Effector memory CD4-positive, alpha-beta T cell (primary cell): Measurements from ENCODE around the gene LGALS7.
A peak's percentile ranks its signal among the peaks of the same experiment; 100 is the strongest.

ENCODE experiments used
- DNase-seq, 3 donors: peaks; one replicate each; pipeline ENCODE4 v3.0.0-alpha.2; 2020
- H3K27ac ChIP-seq: 2 replicates; pipeline ENCODE4 v1.7.0; 2013; ENCODE audit warnings: mild to moderate bottlenecking, low read length, moderate library complexity; ENCODE audit not compliant: insufficient read depth, poor library complexity, severe bottlenecking
- H3K27me3 ChIP-seq: replicated peaks from 2 replicates; pipeline ENCODE4 v1.7.0; 2013; ENCODE audit warnings: mild to moderate bottlenecking, low read length; ENCODE audit not compliant: insufficient read depth, control insufficient read depth, poor library complexity, severe bottlenecking
- H3K36me3 ChIP-seq: 2 replicates; pipeline ENCODE4 v1.7.0; 2013; ENCODE audit warnings: mild to moderate bottlenecking, low read length, moderate library complexity; ENCODE audit not compliant: control insufficient read depth, insufficient read depth
- H3K4me1 ChIP-seq: 2 replicates; pipeline ENCODE4 v1.7.0; 2013; ENCODE audit warnings: low read length, mild to moderate bottlenecking; ENCODE audit not compliant: control insufficient read depth, insufficient read depth, poor library complexity, severe bottlenecking
- H3K4me3 ChIP-seq: 2 replicates; pipeline ENCODE4 v1.7.0; 2013; ENCODE audit warnings: low read length, low read depth, mild to moderate bottlenecking; ENCODE audit not compliant: insufficient read depth, poor library complexity, severe bottlenecking
- H3K9me3 ChIP-seq: 2 replicates; pipeline ENCODE4 v1.7.0; 2013; ENCODE audit warnings: mild to moderate bottlenecking, low read length, moderate library complexity; ENCODE audit not compliant: control insufficient read depth

The LGALS7 gene

GRCh38 chr19:38741670-38742069, 31.6 kb downstream of the LGALS7 start:
- Histone ChIP-seq H3K27me3 (no peaks in the 10 kb centered on the region), H3K4me3 (no peak overlapping the region), H3K36me3 (no peaks in the 10 kb centered on the region), H3K27ac (no peak overlapping the region), H3K9me3 (no peaks in the 10 kb centered on the region), H3K4me1 (peaks cover 11% of the 10 kb centered on the region)
- no peak for DNase-seq

GRCh38 chr19:38740932-38741331, 32.4 kb downstream of the LGALS7 start:
- Histone ChIP-seq H3K9me3 (no peaks in the 10 kb centered on the region), H3K27ac (no peak overlapping the region), H3K4me3 (no peak overlapping the region), H3K4me1 (peaks cover 16% of the 10 kb centered on the region), H3K36me3 (no peaks in the 10 kb centered on the region), H3K27me3 (no peaks in the 10 kb centered on the region)
- DNase-seq = no peak

GRCh38 chr19:38740257-38740592, 33.1 kb downstream of the LGALS7 start:
- no peaks in the 10 kb centered on the region for H3K36me3 ChIP-seq
- H3K9me3 ChIP-seq = no peaks in the 10 kb centered on the region
- H3K27me3 ChIP-seq = no peaks in the 10 kb centered on the region
- H3K4me3 ChIP-seq = no peak overlapping the region
- no peak overlapping the region for H3K27ac ChIP-seq
- H3K4me1 ChIP-seq = peaks cover 18% of the 10 kb centered on the region
- DNase-seq = no peak

- Histone ChIP-seq H3K9me3 (no peaks in the 10 kb centered on the region), H3K4me1 (peaks cover 24% of the 10 kb centered on the region), H3K36me3 (no peaks in the 10 kb centered on the region), H3K27ac (no peak overlapping the region), H3K4me3 (no peak overlapping the region), H3K27me3 (no peaks in the 10 kb centered on the region)
- no peak for DNase-seq
Observed at GRCh38 chr19:38739440-38740256, 33.7 kb downstream of the LGALS7 start.

- Histone ChIP-seq H3K27ac (no peak overlapping the region), H3K36me3 (no peaks in the 10 kb centered on the region), H3K9me3 (no peaks in the 10 kb centered on the region), H3K27me3 (no peaks in the 10 kb centered on the region), H3K4me1 (peaks cover 35% of the 10 kb centered on the region), H3K4me3 (no peak overlapping the region)
- no peak for DNase-seq
Observed at GRCh38 chr19:38737921-38738737, 35.2 kb downstream of the LGALS7 start.

GRCh38 chr19:38737281-38737865, 35.9 kb downstream of the LGALS7 start:
- H3K9me3 ChIP-seq = no peaks in the 10 kb centered on the region
- H3K4me1 ChIP-seq = peaks cover 35% of the 10 kb centered on the region
- H3K36me3 ChIP-seq = no peaks in the 10 kb centered on the region
- no peaks in the 10 kb centered on the region for H3K27me3 ChIP-seq
- H3K4me3 ChIP-seq = peak overlapping the region; percentile 40
- no peak overlapping the region for H3K27ac ChIP-seq
- DNase-seq = no peak

- Histone ChIP-seq H3K36me3 (no peaks in the 10 kb centered on the region), H3K27ac (no peak overlapping the region), H3K9me3 (no peaks in the 10 kb centered on the region), H3K27me3 (no peaks in the 10 kb centered on the region), H3K4me3 (peak overlapping the region; percentile 40), H3K4me1 (peaks cover 35% of the 10 kb centered on the region)
- peak; percentile 50 to 67 (median 63) for DNase-seq
Observed at GRCh38 chr19:38736413-38737280, 36.7 kb downstream of the LGALS7 start.

GRCh38 chr19:38736036-38736412, 37.3 kb downstream of the LGALS7 start:
- DNase-seq = peak; percentile 50 to 59 (median 58)
- peak overlapping the region; percentile 40 for H3K4me3 ChIP-seq
- no peaks in the 10 kb centered on the region for H3K9me3 ChIP-seq
- no peak overlapping the region for H3K27ac ChIP-seq
- H3K4me1 ChIP-seq = peaks cover 35% of the 10 kb centered on the region
- H3K27me3 ChIP-seq = no peaks in the 10 kb centered on the region
- no peaks in the 10 kb centered on the region for H3K36me3 ChIP-seq

- Histone ChIP-seq H3K4me3 (peak overlapping the region; percentile 51), H3K9me3 (no peaks in the 10 kb centered on the region)
Observed at GRCh38 chr19:38735257-38735686, 38.0 kb downstream of the LGALS7 start.

More at GRCh38 chr19:38735257-38735686, 38.0 kb downstream of the LGALS7 start:
- peaks cover 3% of the 10 kb centered on the region for H3K36me3 ChIP-seq
- peaks cover 35% of the 10 kb centered on the region for H3K4me1 ChIP-seq
- H3K27me3 ChIP-seq = no peaks in the 10 kb centered on the region
- H3K27ac ChIP-seq = peak overlapping the region; percentile 58
- peak; percentile 37 to 50 (median 50) for DNase-seq
